Adrenal gland (tissue), 5 donors: Measurements from ENCODE around the gene EIF2A.

Experiments
- POLR2A ChIP-seq, 2 donors: fragments of 450-650 bp; IDR thresholded peaks; one replicate each; pipeline ENCODE4 v1.6.1; 2017; ENCODE audit warnings: antibody characterized with exemption in 2 of 2, mild to moderate bottlenecking in 2 of 2, moderate library complexity in 1 of 2
- TF ChIP-seq, protein P1 (sequence below), 6 experiments: fragments of 450-650 bp in 4 of 6; fragments of 200-600 bp in 2 of 6; sonication (generic) in 1 of 6; IDR thresholded peaks; 1 replicate in 5 of 6; 2 replicates in 1 of 6; pipeline versions ENCODE4 v1.5.1 to v1.8.0; 2016 to 2021; ENCODE audit warnings: antibody characterized with exemption in 6 of 6, mild to moderate bottlenecking in 2 of 6, moderate library complexity in 1 of 6
- donor health status: DM: no; HTN: no; CAD: no.

GRCh38 chr3:150567328-150567727 is 20.7 kb downstream of the EIF2A start:
- TF ChIP-seq, protein P1, sequence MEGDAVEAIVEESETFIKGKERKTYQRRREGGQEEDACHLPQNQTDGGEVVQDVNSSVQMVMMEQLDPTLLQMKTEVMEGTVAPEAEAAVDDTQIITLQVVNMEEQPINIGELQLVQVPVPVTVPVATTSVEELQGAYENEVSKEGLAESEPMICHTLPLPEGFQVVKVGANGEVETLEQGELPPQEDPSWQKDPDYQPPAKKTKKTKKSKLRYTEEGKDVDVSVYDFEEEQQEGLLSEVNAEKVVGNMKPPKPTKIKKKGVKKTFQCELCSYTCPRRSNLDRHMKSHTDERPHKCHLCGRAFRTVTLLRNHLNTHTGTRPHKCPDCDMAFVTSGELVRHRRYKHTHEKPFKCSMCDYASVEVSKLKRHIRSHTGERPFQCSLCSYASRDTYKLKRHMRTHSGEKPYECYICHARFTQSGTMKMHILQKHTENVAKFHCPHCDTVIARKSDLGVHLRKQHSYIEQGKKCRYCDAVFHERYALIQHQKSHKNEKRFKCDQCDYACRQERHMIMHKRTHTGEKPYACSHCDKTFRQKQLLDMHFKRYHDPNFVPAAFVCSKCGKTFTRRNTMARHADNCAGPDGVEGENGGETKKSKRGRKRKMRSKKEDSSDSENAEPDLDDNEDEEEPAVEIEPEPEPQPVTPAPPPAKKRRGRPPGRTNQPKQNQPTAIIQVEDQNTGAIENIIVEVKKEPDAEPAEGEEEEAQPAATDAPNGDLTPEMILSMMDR (IDR thresholded peaks at IDR 0.05): no peak
- no peak for TF ChIP-seq POLR2A (IDR thresholded peaks at IDR 0.05)
